ENCODE data around the gene SLC29A2.

The SLC29A2 gene, protein sequence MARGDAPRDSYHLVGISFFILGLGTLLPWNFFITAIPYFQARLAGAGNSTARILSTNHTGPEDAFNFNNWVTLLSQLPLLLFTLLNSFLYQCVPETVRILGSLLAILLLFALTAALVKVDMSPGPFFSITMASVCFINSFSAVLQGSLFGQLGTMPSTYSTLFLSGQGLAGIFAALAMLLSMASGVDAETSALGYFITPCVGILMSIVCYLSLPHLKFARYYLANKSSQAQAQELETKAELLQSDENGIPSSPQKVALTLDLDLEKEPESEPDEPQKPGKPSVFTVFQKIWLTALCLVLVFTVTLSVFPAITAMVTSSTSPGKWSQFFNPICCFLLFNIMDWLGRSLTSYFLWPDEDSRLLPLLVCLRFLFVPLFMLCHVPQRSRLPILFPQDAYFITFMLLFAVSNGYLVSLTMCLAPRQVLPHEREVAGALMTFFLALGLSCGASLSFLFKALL

DNA sequence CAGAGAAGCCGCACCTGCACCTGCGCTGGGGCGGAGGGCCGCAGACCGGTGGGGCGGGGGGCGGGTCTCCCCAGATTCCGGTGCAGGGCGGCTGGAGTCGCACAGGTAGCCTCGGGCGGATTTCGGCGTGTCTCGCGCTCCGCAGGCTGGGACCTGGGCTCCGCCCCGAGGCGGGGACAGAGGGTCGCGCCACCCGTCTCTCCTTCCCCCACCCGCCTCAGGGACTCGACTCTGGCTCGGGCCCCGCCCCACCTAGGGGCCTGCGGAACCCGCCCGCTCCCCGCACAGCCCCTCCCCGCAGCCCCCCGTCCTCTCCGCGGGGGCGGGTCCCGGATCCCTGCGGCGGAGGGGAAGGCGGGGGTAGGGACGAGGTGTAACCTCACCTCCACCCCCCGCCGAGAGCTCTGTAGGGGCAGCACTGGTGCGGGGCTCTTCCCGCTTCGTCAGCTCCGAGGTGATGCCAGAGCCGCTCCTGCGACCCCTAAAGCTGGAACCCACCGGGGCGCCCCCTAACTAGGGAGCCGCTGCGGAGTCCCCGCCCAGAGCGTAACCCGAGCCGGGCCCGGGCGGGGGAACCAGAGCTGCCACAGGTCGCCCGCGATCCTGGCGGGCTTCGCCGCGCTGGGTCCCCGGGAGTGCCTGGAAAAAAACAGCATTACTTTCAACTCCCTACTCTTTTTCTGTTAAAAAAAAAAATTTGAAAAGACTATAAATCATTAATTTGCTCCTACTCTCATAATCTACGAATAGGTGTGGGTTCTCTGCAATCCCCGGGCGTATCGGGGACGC is at the start of gene SLC29A2:
Gene SLC29A2 (minus strand): TSS at position 134 of the 789 bp plus-strand sequence. CDS start 169 bp downstream, outside the sequence.
- DNase-seq: peak; percentile 74

DNA sequence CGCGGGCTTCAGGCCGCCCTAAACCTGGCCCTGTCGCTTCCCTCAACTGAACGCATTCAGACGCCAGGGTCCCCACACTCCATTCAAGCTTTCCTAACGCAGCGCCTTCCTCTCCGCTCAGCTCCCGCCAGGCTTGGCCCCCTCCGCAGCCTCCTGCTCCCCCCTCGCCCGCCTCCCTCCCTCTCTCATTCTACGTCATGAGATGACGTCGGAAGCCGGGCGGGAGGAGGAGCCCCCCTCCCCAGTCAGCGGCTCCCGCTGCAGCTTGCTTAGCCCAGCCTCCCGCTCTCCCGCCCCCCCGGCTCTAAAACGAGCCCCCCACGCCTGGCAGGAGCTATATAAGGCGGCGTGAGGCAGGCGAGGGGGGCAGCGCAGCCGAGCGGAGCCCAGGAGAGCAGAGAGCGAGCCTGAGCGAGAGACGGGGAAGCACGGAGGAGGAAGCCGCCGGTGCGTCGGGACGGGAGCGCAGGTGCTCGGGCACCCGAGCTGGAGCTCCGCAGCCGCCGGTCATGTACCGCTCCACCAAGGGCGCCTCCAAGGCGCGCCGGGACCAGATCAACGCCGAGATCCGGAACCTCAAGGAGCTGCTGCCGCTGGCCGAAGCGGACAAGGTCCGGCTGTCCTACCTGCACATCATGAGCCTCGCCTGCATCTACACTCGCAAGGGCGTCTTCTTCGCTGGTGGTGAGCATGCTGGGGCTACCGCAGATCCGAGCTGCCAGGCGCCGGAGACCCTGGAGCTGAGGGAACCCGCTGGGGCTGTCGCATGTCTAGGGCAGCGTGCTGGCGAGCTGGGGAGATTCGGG is 49.3 kb upstream of the SLC29A2 start, which contains the start of gene NPAS4:
Gene NPAS4 (plus strand): TSS at position 365 of the 806 bp plus-strand sequence. CDS start 145 bp downstream, at position 510.
- no peak for DNase-seq

DNA sequence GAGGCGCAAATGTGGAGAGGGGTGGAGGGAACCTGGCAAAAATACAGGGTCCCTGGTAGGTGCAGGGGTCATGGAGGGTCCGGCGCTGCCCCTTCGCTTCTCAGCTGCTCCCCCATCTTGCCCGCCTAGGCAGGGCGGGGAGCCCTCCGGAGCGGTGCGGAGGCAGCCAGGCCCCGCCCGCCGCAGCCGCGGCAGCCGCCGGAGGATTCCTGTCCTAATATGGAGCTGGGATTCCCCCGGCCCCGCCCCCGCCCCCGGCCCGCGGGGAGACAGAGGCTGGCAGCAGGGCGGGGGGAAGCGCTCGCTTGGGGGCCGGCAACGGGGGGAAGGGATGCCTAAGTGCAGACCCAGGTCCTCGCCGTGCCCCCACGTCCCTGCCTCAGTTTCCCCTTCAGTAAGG is 48.3 kb upstream of the SLC29A2 start:
- DNase-seq: no peak

- DNase-seq: no peak
Measured at GRCh38 chr11:66418986-66419308, 47.4 kb upstream of the SLC29A2 start.

- peak; percentile 59 for DNase-seq
Measured at GRCh38 chr11:66418168-66418985, 46.8 kb upstream of the SLC29A2 start.

DNA sequence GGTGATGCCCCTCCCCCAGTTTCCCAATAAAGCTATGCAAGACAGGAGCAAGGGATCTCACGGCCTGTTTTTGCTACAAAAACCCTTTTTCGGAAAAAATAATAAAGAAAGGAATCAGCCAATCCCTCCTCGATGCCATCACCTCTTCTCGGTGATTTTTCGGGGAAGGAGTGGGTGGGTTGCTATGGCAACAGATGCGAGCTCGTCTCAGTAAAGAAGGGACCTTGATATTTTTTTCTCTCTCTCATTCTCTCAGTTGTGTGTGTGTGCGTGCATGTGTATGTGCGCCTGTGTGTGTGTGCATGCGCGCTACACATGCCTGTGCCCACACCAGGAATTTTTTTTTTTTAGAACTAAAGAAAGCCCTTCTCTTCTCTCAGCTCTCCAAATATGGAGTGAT is 45.4 kb upstream of the SLC29A2 start:
- no peak for DNase-seq

DNA sequence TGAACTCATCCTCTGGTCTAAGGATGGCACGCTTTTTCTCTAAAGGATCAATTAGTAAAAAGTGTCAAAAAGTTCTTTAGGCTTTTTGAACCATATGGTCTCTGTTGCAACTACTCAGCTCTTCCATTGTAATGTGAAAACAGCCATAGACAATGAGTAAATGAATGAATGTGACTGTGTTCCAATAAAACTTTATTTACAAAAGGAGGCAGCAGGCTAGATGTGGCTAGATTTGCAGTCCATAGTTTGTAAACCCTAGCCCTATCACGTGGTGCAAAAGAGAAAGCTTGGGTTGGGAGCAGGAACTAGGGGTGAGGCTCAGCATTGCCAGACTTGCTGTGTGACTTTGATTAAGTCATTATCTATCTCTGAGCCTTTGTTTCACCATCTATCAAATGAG is 43.9 kb upstream of the SLC29A2 start:
- DNase-seq: no peak

DNA sequence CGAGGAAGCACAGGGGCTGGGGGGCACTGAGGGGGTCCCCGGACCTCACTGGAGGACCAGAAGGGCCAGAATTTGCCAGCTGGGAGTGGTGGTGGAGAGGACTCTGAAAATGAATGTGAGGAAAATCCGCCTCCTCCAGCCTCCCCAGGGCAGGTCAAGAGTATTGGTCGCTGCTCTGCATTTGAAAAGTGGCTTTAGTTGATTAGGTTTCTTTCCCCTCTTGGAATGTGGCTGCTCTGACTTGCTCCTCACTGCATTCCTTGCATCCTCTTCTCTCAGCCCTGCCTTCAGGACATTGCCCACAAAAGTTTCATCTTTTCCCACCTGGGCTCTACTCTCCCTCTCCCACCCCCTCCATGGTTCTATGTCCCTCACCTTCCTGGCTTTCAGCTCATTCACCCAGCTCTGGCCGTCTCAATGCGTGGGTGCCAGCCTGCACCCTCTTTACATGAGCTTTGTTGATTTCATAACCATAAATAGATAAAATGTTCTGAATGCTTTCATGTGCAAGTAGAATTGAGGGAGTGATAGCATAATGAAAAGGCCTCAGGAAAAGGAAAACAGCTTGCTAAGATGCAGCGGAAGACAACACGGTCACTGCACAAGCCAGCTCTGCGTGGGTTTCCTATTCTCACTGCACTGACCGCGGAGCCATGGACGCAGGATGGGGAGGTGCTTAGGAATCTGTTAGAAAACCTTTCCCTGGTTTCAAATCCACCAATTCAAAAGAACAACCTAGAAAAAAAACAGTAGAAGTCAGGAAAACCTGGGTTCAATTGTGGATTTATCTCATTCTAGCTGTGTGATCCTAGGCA is 42.8 kb upstream of the SLC29A2 start:
- DNase-seq: no peak

DNA sequence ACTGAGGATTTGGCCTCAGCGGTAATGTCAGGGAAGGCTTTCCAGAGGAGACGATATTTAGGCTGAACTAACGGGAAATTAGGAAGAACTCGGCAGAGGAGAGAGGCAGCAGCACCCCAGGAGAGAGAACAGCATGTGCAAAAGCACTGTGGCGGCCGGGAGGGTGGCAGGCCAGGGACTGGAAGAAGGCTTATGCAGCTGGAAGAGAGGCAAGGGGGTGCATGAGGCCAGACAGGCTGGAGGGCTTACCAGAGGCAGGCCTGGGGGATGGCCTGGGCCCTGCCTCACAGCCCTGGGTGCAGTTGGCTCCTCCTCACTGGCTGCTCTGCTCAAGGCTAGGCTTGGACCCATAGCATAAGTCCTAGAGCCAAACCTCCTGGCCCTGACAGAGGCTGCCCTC is 41.6 kb upstream of the SLC29A2 start:
- DNase-seq: no peak

GRCh38 chr11:66412110-66412509 is 40.5 kb upstream of the SLC29A2 start:
- DNase-seq: no peak

GRCh38 chr11:66411323-66411722 is 39.8 kb upstream of the SLC29A2 start:
- DNase-seq: no peak

GRCh38 chr11:66410191-66410590 is 38.6 kb upstream of the SLC29A2 start:
- DNase-seq: no peak

DNA sequence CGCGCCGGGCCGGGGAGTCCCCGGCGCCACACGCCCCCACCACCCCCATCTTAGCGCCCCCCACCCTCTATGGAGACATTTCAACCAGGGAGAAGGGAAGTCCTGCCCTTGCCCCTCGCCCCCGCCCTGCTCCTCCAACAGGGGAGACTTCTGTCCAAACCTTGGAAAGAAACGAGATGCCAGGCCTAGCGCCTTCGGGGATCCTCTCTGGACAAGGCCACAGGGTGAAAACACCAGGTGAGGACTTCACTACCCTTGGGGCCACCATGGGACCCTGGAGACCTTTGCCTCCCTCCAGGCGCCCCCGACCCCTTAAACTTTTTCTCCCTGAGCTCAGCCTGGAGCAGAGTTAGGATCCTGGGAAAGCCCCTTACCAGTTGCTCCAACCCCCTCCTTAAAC is 37.7 kb upstream of the SLC29A2 start:
- no peak for DNase-seq

DNA sequence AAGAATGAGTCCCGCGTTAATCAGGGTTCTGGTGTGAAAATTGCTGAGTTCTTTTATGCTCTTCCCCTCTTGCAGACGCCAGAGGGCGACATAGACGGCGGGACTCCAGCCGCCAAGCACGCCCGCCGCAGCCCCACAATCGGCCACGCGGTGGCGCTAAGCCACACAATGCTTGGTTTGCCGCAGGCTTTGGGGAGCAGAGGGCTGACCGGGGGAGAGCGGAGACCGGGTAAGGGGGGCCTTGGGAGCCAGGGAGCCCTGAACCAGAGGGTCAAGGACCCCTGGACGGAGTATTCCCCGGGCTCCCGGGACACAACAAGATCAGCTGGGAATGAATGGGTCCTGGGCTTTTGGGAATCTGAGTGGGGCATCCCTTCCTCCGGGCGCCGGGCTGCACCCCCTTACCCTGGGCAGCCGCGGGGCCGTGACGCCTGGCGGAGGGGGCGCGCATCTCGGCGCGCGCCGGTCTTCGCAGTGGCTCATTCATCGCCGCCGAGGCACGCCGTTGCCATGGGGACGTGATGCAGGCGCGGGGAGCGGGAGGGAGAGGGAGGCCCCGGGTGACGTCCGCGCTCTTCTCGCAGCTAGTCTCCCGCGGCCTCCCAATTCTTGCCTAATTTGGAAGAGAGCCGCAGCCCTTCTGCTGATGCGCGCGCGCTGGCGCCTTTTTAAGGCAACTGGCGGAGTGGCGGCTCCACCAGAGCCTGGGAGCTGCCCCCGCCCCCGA is 37.1 kb upstream of the SLC29A2 start:
- peak; percentile 86 for DNase-seq

DNA sequence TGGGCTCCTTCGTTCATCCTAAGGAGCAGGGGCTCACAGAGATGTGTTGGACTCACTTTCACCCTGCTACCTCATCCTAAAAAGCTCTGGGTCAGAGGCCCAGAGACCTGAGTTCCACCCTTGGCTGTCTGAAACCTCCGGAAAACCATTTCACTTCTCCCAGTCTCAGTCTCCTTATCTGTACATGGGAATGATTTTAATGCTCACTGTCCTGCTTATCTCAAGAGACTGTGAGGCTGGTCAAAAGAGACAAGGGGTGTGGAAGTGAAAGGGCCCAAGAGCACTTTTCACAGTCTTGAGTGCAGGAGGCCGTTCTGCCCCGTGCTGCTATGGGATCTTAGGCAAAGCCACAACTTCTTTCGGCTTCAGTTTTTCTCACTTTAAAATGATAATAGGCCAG is 36.1 kb upstream of the SLC29A2 start:
- no peak for DNase-seq

- DNase-seq: no peak
Measured at GRCh38 chr11:66393954-66394353, 22.4 kb upstream of the SLC29A2 start.

DNA sequence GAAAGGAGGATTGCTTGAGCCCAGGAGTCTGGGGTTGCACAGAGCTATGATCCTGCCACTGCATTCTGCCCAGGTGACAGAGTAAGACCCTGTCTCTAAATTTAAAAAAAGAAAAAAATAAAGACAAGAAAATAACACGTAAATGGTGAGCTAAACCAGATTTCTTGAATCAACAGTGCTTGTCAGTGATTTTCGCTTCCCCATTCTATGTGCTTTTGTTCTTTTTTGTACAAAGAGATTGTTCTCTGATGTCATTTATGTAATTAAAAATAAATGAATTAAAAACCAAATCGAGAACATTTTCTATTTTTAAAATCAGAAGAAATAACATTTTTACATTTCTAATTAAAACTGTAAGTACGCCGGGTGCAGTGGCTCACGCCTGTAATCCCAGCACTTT is 19.8 kb upstream of the SLC29A2 start:
- no peak for DNase-seq

GRCh38 chr11:66388780-66389386 is 17.3 kb upstream of the SLC29A2 start:
- peak; percentile 61 for DNase-seq

GRCh38 chr11:66386171-66387069 is 14.9 kb upstream of the SLC29A2 start:
- peak; percentile 73 for DNase-seq

All from stimulated activated naive CD4-positive, alpha-beta T cell treated with Interleukin-2 at 50 U/mL for 16 hours (primary cell).